Thyroid gland (tissue), 4 donors: Measurements from ENCODE around the gene PLD3.
"Not testable (repeated sequence)": the region's sequence is repeated elsewhere in the genome, so short reads cannot be mapped to it uniquely, and the experiment has no call there.

ENCODE experiments used
- CTCF ChIP-seq, 6 experiments: fragments of 200-600 bp in 3 of 6; fragments of 450-650 bp in 3 of 6; sonication (generic) in 3 of 6; IDR thresholded peaks; one replicate each; pipeline ENCODE4 v1.5.1; 2016 to 2019; ENCODE audit warnings: antibody characterized with exemption in 6 of 6, mild to moderate bottlenecking in 2 of 6, inconsistent platforms in 1 of 6, moderate library complexity in 1 of 6
- POLR2A ChIP-seq, 2 donors: fragments of 450-650 bp; IDR thresholded peaks; one replicate each; pipeline ENCODE4 v1.6.1; 2017; ENCODE audit warnings: antibody characterized with exemption in 2 of 2, mild to moderate bottlenecking in 2 of 2, moderate library complexity in 1 of 2

GRCh38 chr19:40408598-40408925 is 60.1 kb downstream of the PLD3 start:
- not testable (repeated sequence) for TF ChIP-seq CTCF, POLR2A (IDR thresholded peaks at IDR 0.05)
